Type B pancreatic cell (in vitro differentiated cells): ENCODE results near the gene RAD51B. TPM values are rescaled to one million over a fixed set of nuclear protein-coding genes. Genes with fewer than 3 reads are reported as not detected.
"Not testable (repeated sequence)": the region's sequence is repeated elsewhere in the genome, so short reads cannot be mapped to it uniquely, and the experiment has no call there.

ENCODE experiments used
- DNase-seq: peaks from one replicate; pipeline ENCODE4 v3.0.0; 2021; ENCODE audit warnings: mixed read lengths; ENCODE audit not compliant: unreplicated experiment; ENCODE audit errors: extremely low spot score
- H3K27ac Mint-ChIP-seq: 2 replicates; pipeline ENCODE4 v1.8.0; 2021; ENCODE audit warnings: mild to moderate bottlenecking, mixed read lengths
- H3K27me3 Mint-ChIP-seq: 2 replicates; pipeline ENCODE4 v1.8.0; 2021; ENCODE audit warnings: mixed read lengths
- H3K36me3 Mint-ChIP-seq: 2 replicates; pipeline ENCODE4 v1.8.0; 2021; ENCODE audit warnings: mixed read lengths
- H3K4me1 Mint-ChIP-seq: one replicate; pipeline ENCODE4 v1.8.0; 2021; ENCODE audit warnings: mixed read lengths; ENCODE audit not compliant: unreplicated experiment
- H3K4me3 Mint-ChIP-seq: 2 replicates; pipeline ENCODE4 v1.8.0; 2021; ENCODE audit warnings: mild to moderate bottlenecking, mixed read lengths
- H3K9me3 Mint-ChIP-seq: 2 replicates; pipeline ENCODE4 v1.8.0; 2021; ENCODE audit warnings: mixed read lengths
- CTCF ChIP-seq: fragments of 200-600 bp; sonication (generic); conservative IDR thresholded peaks from 2 replicates; pipeline ENCODE4 v1.5.0; 2021; ENCODE audit warnings: antibody characterized with exemption, mild to moderate bottlenecking
- total RNA-seq: library from RNA; stranded (reverse); gene quantifications from 2 replicates; pipeline ENCODE4 v1.2.1, GENCODE V29; 2021; ENCODE audit warnings: low replicate concordance

The RAD51B gene
- total RNA-seq, 1 donor from 2014 or later, result 27.3 TPM

- Mint-ChIP-seq H3K27ac (no peak overlapping the region), H3K4me3 (no peak overlapping the region), H3K36me3 (peaks cover 32% of the 10 kb centered on the region), H3K27me3 (no peaks in the 10 kb centered on the region), H3K4me1 (peaks cover 32% of the 10 kb centered on the region), H3K9me3 (peaks cover 28% of the 10 kb centered on the region)
- DNase-seq, result no peak
- no peak for TF ChIP-seq CTCF
Observed at GRCh38 chr14:68214431-68214830, 394.9 kb downstream of the RAD51B start.

GRCh38 chr14:68215629-68216028, 396.1 kb downstream of the RAD51B start:
- Mint-ChIP-seq H3K27me3 (no peaks in the 10 kb centered on the region), H3K27ac (no peak overlapping the region), H3K9me3 (peaks cover 28% of the 10 kb centered on the region), H3K36me3 (peaks cover 34% of the 10 kb centered on the region), H3K4me3 (no peak overlapping the region), H3K4me1 (peaks cover 29% of the 10 kb centered on the region)
- no peak for TF ChIP-seq CTCF
- no peak for DNase-seq

GRCh38 chr14:68216079-68216478, 396.5 kb downstream of the RAD51B start:
- H3K4me1 Mint-ChIP-seq, result peaks cover 25% of the 10 kb centered on the region
- H3K36me3 Mint-ChIP-seq, result peaks cover 32% of the 10 kb centered on the region
- no peak for TF ChIP-seq CTCF
- H3K27me3 Mint-ChIP-seq, result no peaks in the 10 kb centered on the region
- H3K27ac Mint-ChIP-seq, result no peak overlapping the region
- no peak overlapping the region for H3K4me3 Mint-ChIP-seq
- no peak for DNase-seq
- peaks cover 29% of the 10 kb centered on the region for H3K9me3 Mint-ChIP-seq

- no peak for TF ChIP-seq CTCF
- peaks cover 31% of the 10 kb centered on the region for H3K9me3 Mint-ChIP-seq
- H3K4me1 Mint-ChIP-seq, result peaks cover 21% of the 10 kb centered on the region
Observed at GRCh38 chr14:68216957-68217356, 397.4 kb downstream of the RAD51B start.

GRCh38 chr14:68217791-68218340, 398.3 kb downstream of the RAD51B start:
- Mint-ChIP-seq H3K27me3 (no peaks in the 10 kb centered on the region), H3K36me3 (peaks cover 30% of the 10 kb centered on the region), H3K27ac (no peak overlapping the region), H3K4me3 (no peak overlapping the region), H3K4me1 (peaks cover 21% of the 10 kb centered on the region), H3K9me3 (peaks cover 25% of the 10 kb centered on the region)
- no peak for TF ChIP-seq CTCF
- DNase-seq, result no peak

More at GRCh38 chr14:68216957-68217356, 397.4 kb downstream of the RAD51B start:
- DNase-seq, result no peak
- peaks cover 31% of the 10 kb centered on the region for H3K36me3 Mint-ChIP-seq
- no peaks in the 10 kb centered on the region for H3K27me3 Mint-ChIP-seq
- H3K27ac Mint-ChIP-seq, result no peak overlapping the region
- H3K4me3 Mint-ChIP-seq, result no peak overlapping the region

- TF ChIP-seq CTCF, result no peak
- Mint-ChIP-seq H3K9me3 (peaks cover 13% of the 10 kb centered on the region), H3K27ac (peak overlapping the region; percentile 13), H3K4me3 (no peak overlapping the region), H3K36me3 (peaks cover 20% of the 10 kb centered on the region), H3K27me3 (no peaks in the 10 kb centered on the region), H3K4me1 (peaks cover 30% of the 10 kb centered on the region)
- no peak for DNase-seq
Observed at GRCh38 chr14:68219407-68219806, 399.8 kb downstream of the RAD51B start.

GRCh38 chr14:68221046-68221445, 401.5 kb downstream of the RAD51B start:
- not testable (repeated sequence) for H3K27me3 Mint-ChIP-seq, H3K27ac Mint-ChIP-seq, DNase-seq, H3K4me3 Mint-ChIP-seq
- H3K36me3 Mint-ChIP-seq, result peaks cover 20% of the 10 kb centered on the region
- H3K4me1 Mint-ChIP-seq, result peaks cover 30% of the 10 kb centered on the region
- peaks cover 13% of the 10 kb centered on the region for H3K9me3 Mint-ChIP-seq
